ENCODE data around the gene KIF1A. TPM values are rescaled to one million over a fixed set of nuclear protein-coding genes. Genes with fewer than 3 reads are reported as not detected.
A peak's percentile ranks its signal among the peaks of the same experiment; 100 is the strongest.

The KIF1A gene
- total and polyA plus RNA-seq, 2 of the 13 experiments (the other 11 are each of a cell fraction or from before 2014, with no cell fraction given) = 0.01 TPM; not detected in 1

DNA sequence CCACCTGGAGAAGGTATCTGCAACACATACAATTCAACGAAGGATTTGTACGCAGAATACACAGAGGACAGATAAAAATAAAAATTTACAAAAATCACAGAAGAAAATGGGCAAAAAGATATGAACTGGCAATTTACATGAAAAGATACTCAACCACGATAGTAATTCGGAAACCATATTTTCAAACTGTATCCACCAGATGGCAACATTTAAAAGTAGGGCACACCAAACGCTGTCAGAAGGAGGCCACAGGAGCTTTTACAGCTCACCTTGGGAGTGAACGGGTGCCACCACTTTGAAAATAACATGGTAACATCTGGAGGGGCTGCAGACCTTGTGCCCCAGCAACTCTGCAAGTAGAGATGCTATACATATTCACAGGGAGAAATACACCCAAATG lies 9.8 kb downstream of the KIF1A start:
- Histone ChIP-seq H3K9ac (ENCODE audit: insufficient read depth, low read depth, low read length) (no peak overlapping the region), H2AFZ (ENCODE audit: low read length) (no peak overlapping the region), H3K79me2 (ENCODE audit: insufficient read depth, low read length) (no peaks in the 10 kb centered on the region), H3K27me3 (ENCODE audit: control insufficient read depth in 1 of 2, insufficient read depth in 2 of 2, low read length in 2 of 2) (peaks cover 0 to 25% of the 10 kb centered on the region in 2 experiments; a peak in 4 of 5 replicates), H3K27ac (ENCODE audit: extremely low read length, insufficient read depth, low read length) (no peak overlapping the region), H4K20me1 (ENCODE audit: insufficient read depth, low read length) (no peaks in the 10 kb centered on the region), H3K4me1 (ENCODE audit: insufficient read depth, low read length) (no peaks in the 10 kb centered on the region), H3K4me2 (ENCODE audit: low read depth, low read length) (no peak overlapping the region), H3K36me3 (replicated peaks in 1 of 2; ENCODE audit: control insufficient read depth in 1 of 2, insufficient read depth in 2 of 2, low read length in 2 of 2) (no peaks in the 10 kb centered on the region), H3K4me3 (replicated peaks in 1 of 3; ENCODE audit: insufficient read depth in 1 of 3, low read depth in 2 of 3, low read length in 3 of 3) (no peak overlapping the region), H3K9me3 (ENCODE audit: low read length) (no peaks in the 10 kb centered on the region)
- DNase-seq (ENCODE audit: low spot score) = peak; percentile 24
- in situ Hi-C loops (cut with HindIII; ENCODE audit: extremely low pct_ligation_motif_present, low pct_unique_long_range_greater_than_20kb) = no loop called here
- ATAC-seq = peak; percentile 45; the same call in 2 of the 3 replicates
- ChIA-PET CTCF (ENCODE audit: low intra/inter-chr PET ratio, low total read pairs) (interaction anchor here (2.3 kb wide), 1 partner anchor 30 kb away, joined by 19 read pairs; no protein-coding TSS in a partner anchor), POLR2A (no interaction called here)
- intact Hi-C loops (cut with micrococcal nuclease; ENCODE audit: unreplicated experiment) = loop anchor here (1.0 kb wide), 1 partner anchor 30 kb away; no protein-coding TSS in a partner anchor
- 28% methylated on average over 6 of the region's 6 CpGs for WGBS (ENCODE audit: low lambda C conversion rate)
- TF ChIP-seq, protein P1, sequence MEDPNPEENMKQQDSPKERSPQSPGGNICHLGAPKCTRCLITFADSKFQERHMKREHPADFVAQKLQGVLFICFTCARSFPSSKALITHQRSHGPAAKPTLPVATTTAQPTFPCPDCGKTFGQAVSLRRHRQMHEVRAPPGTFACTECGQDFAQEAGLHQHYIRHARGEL (CRISPR knock-in tag; IDR thresholded peaks at IDR 0.05) = no peak
- peak; percentile 35 for TF ChIP-seq STAG1 (CRISPR knock-in tag; IDR thresholded peaks at IDR 0.05)
- no peak for TF ChIP-seq SATB2 (CRISPR knock-in tag; IDR thresholded peaks at IDR 0.05)
- TF ChIP-seq, protein P2, sequence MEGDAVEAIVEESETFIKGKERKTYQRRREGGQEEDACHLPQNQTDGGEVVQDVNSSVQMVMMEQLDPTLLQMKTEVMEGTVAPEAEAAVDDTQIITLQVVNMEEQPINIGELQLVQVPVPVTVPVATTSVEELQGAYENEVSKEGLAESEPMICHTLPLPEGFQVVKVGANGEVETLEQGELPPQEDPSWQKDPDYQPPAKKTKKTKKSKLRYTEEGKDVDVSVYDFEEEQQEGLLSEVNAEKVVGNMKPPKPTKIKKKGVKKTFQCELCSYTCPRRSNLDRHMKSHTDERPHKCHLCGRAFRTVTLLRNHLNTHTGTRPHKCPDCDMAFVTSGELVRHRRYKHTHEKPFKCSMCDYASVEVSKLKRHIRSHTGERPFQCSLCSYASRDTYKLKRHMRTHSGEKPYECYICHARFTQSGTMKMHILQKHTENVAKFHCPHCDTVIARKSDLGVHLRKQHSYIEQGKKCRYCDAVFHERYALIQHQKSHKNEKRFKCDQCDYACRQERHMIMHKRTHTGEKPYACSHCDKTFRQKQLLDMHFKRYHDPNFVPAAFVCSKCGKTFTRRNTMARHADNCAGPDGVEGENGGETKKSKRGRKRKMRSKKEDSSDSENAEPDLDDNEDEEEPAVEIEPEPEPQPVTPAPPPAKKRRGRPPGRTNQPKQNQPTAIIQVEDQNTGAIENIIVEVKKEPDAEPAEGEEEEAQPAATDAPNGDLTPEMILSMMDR (CRISPR knock-in tag; IDR thresholded peaks at IDR 0.05) = peak; percentile 44
- TF ChIP-seq RFX1 (IDR thresholded peaks at IDR 0.05) = no peak
- no peak for TF ChIP-seq THAP11 (CRISPR knock-in tag; IDR thresholded peaks at IDR 0.05)
- no peak for TF ChIP-seq ZNF20 (CRISPR knock-in tag; IDR thresholded peaks at IDR 0.05)
- no peak for TF ChIP-seq MAF1 (CRISPR knock-in tag; IDR thresholded peaks at IDR 0.05; ENCODE audit: borderline replicate concordance)
- no peak for TF ChIP-seq TBX3 (IDR thresholded peaks at IDR 0.05; ENCODE audit: borderline replicate concordance)
- no peak for TF ChIP-seq MED1 (CRISPR knock-in tag; IDR thresholded peaks at IDR 0.05)
- TF ChIP-seq ZBTB26 (CRISPR knock-in tag; IDR thresholded peaks at IDR 0.05; ENCODE audit: borderline replicate concordance) = no peak
- no peak for TF ChIP-seq ZNF350 (CRISPR knock-in tag; IDR thresholded peaks at IDR 0.05; ENCODE audit: borderline replicate concordance, low read depth)
- peak; percentile 41; the same call in 1 of the 2 replicates for TF ChIP-seq SMC3 (IDR thresholded peaks at IDR 0.05; ENCODE audit: low read length)
- no peak for TF ChIP-seq ZNF746 (CRISPR knock-in tag; IDR thresholded peaks at IDR 0.05)
- no TSS peak for BruUV-seq (replicated peaks)
- FAIRE-seq = peak; percentile 77
